Adrenal gland (tissue), 5 donors: ENCODE data around the gene MARCHF9.

Source experiments
- POLR2A ChIP-seq, 2 donors: fragments of 450-650 bp; IDR thresholded peaks; one replicate each; pipeline ENCODE4 v1.6.1; 2017; ENCODE audit warnings: antibody characterized with exemption in 2 of 2, mild to moderate bottlenecking in 2 of 2, moderate library complexity in 1 of 2
- TF ChIP-seq, protein P1 (sequence below), 6 experiments: fragments of 450-650 bp in 4 of 6; fragments of 200-600 bp in 2 of 6; sonication (generic) in 1 of 6; IDR thresholded peaks; 1 replicate in 5 of 6; 2 replicates in 1 of 6; pipeline versions ENCODE4 v1.5.1 to v1.8.0; 2016 to 2021; ENCODE audit warnings: antibody characterized with exemption in 6 of 6, mild to moderate bottlenecking in 2 of 6, moderate library complexity in 1 of 6
- donor health status: DM: no; HTN: no; CAD: no.

- TF ChIP-seq, protein P1, sequence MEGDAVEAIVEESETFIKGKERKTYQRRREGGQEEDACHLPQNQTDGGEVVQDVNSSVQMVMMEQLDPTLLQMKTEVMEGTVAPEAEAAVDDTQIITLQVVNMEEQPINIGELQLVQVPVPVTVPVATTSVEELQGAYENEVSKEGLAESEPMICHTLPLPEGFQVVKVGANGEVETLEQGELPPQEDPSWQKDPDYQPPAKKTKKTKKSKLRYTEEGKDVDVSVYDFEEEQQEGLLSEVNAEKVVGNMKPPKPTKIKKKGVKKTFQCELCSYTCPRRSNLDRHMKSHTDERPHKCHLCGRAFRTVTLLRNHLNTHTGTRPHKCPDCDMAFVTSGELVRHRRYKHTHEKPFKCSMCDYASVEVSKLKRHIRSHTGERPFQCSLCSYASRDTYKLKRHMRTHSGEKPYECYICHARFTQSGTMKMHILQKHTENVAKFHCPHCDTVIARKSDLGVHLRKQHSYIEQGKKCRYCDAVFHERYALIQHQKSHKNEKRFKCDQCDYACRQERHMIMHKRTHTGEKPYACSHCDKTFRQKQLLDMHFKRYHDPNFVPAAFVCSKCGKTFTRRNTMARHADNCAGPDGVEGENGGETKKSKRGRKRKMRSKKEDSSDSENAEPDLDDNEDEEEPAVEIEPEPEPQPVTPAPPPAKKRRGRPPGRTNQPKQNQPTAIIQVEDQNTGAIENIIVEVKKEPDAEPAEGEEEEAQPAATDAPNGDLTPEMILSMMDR (IDR thresholded peaks at IDR 0.05) = no peak
- TF ChIP-seq POLR2A (IDR thresholded peaks at IDR 0.05) = no peak
These were observed 53.4 kb downstream of the MARCHF9 start for GRCh38 chr12:57808351-57808750.
